Peyer's patch (tissue), 4 donors: ENCODE data around the gene ZNF511.
A peak's percentile ranks its signal among the peaks of the same experiment; 100 is the strongest.

Experiments used
- CTCF ChIP-seq, 6 experiments: fragments of 450-650 bp in 4 of 6; fragments of 200-600 bp in 2 of 6; sonication (generic) in 1 of 6; IDR thresholded peaks; one replicate each; pipeline ENCODE4 v1.5.1; 2017 to 2019; ENCODE audit warnings: antibody characterized with exemption in 6 of 6, mild to moderate bottlenecking in 3 of 6, moderate library complexity in 1 of 6
- POLR2A ChIP-seq, 2 donors: fragments of 450-650 bp; IDR thresholded peaks; one replicate each; pipeline ENCODE4 v1.5.1; 2017; ENCODE audit warnings: antibody characterized with exemption in 2 of 2, mild to moderate bottlenecking in 2 of 2, moderate library complexity in 2 of 2

GRCh38 chr10:133342942-133343341, 34.2 kb downstream of the ZNF511 start:
- TF ChIP-seq CTCF (IDR thresholded peaks at IDR 0.05) (no peak), POLR2A (IDR thresholded peaks at IDR 0.05) (peak in 1 of 2 donors; percentile 64)
